Neural cell (in vitro differentiated cells): ENCODE data around the gene FRMD4A. TPM values are rescaled to one million over a fixed set of nuclear protein-coding genes. Genes with fewer than 3 reads are reported as not detected.

Experiments used
- H2AFZ ChIP-seq: fragments of 200-600, 300-800 bp; sonication (generic), shearing (Covaris generic); 2 replicates; pipeline ENCODE4 v1.6.0; 2014; ENCODE audit warnings: low read depth, mild to moderate bottlenecking, antibody characterized with exemption, low read length, moderate library complexity
- H3F3A ChIP-seq: fragments of 200-600 bp; shearing (Covaris generic); 2 replicates; pipeline ENCODE4 v1.6.1; 2016; ENCODE audit warnings: mild to moderate bottlenecking, moderate library complexity, mixed read lengths, antibody characterized with exemption, low read length; ENCODE audit not compliant: insufficient read depth, poor library complexity, severe bottlenecking
- H3K27ac ChIP-seq: fragments of 200-600, 300-800 bp; sonication (generic), shearing (Covaris generic); 2 replicates; pipeline ENCODE4 v1.5.1; 2014; ENCODE audit warnings: mild to moderate bottlenecking, low read length, moderate library complexity
- H3K27me3 ChIP-seq: fragments of 300-800, 200-600 bp; sonication (generic), shearing (Covaris generic); 2 replicates; pipeline ENCODE4 v1.6.0; 2014; ENCODE audit warnings: mild to moderate bottlenecking, low read depth, low read length, moderate library complexity; ENCODE audit not compliant: insufficient read depth
- H3K36me3 ChIP-seq: fragments of 300-800, 200-600 bp; sonication (generic), shearing (Covaris generic); 2 replicates; pipeline ENCODE4 v1.5.1; 2014; ENCODE audit warnings: mild to moderate bottlenecking, antibody characterized with exemption, low read length, moderate library complexity; ENCODE audit not compliant: insufficient read depth
- H3K4me2 ChIP-seq: fragments of 300-800, 200-600 bp; sonication (generic), shearing (Covaris generic); 2 replicates; pipeline ENCODE4 v1.6.0; 2014; ENCODE audit warnings: mild to moderate bottlenecking, low read length
- H3K4me3 ChIP-seq: fragments of 300-800, 200-600 bp; sonication (generic), shearing (Covaris generic); 2 replicates; pipeline ENCODE4 v1.5.1; 2014; ENCODE audit warnings: mild to moderate bottlenecking, low read length, moderate library complexity
- H3K79me2 ChIP-seq: fragments of 200-600 bp; shearing (Covaris generic); replicated peaks from 2 replicates; pipeline ENCODE4 v1.6.0; 2014; ENCODE audit warnings: mild to moderate bottlenecking, low read length, moderate library complexity; ENCODE audit not compliant: insufficient read depth
- H3K9ac ChIP-seq: fragments of 300-800, 200-600 bp; sonication (generic), shearing (Covaris generic); 2 replicates; pipeline ENCODE4 v1.6.1; 2016; ENCODE audit warnings: mild to moderate bottlenecking, low read length, mixed read lengths
- H3K9me2 ChIP-seq: fragments of 200-600 bp; shearing (Covaris generic); 2 replicates; pipeline ENCODE4 v1.6.1; 2016; ENCODE audit warnings: mild to moderate bottlenecking, low read length, mixed read lengths; ENCODE audit not compliant: insufficient read depth
- H3K9me3 ChIP-seq: fragments of 200-600, 300-800 bp; sonication (generic), shearing (Covaris generic); 2 replicates; pipeline ENCODE4 v1.6.1; 2016; ENCODE audit warnings: mild to moderate bottlenecking, mixed run types, low read length, moderate library complexity, mixed read lengths
- H4K20me1 ChIP-seq: fragments of 200-600 bp; shearing (Covaris generic); 2 replicates; pipeline ENCODE4 v1.6.1; 2016; ENCODE audit warnings: mild to moderate bottlenecking, mixed run types; ENCODE audit not compliant: insufficient read depth
- CTCF ChIP-seq: fragments of 450-650 bp; IDR thresholded peaks from 2 replicates; pipeline ENCODE4 v1.5.1; 2014; ENCODE audit warnings: antibody characterized with exemption, mild to moderate bottlenecking, moderate library complexity; ENCODE audit not compliant: poor library complexity, severe bottlenecking
- EP300 ChIP-seq: fragments of 450-650 bp; conservative IDR thresholded peaks from 2 replicates; pipeline ENCODE4 v1.6.1; 2014; ENCODE audit warnings: antibody characterized with exemption, mild to moderate bottlenecking, moderate library complexity; ENCODE audit not compliant: poor library complexity, severe bottlenecking
- EZH2 ChIP-seq: fragments of 200-600, 300-800 bp; shearing (Covaris generic), sonication (generic); IDR thresholded peaks from 2 replicates; pipeline ENCODE4 v1.6.1; 2014; ENCODE audit warnings: antibody characterized with exemption, low read length, borderline replicate concordance, mild to moderate bottlenecking; ENCODE audit not compliant: insufficient read depth, poor library complexity, severe bottlenecking
- MXI1 ChIP-seq: fragments of 450-650 bp; conservative IDR thresholded peaks from 2 replicates; pipeline ENCODE4 v1.6.1; 2014; ENCODE audit warnings: antibody characterized with exemption, mild to moderate bottlenecking; ENCODE audit not compliant: poor library complexity, severe bottlenecking
- POLR2AphosphoS5 ChIP-seq: IDR thresholded peaks from 2 replicates; pipeline ENCODE4 v1.6.1; 2012
- RAD21 ChIP-seq: fragments of 450-650 bp; conservative IDR thresholded peaks from 2 replicates; pipeline ENCODE4 v1.6.1; 2014; ENCODE audit warnings: antibody characterized with exemption, mild to moderate bottlenecking, moderate library complexity
- SMC3 ChIP-seq: fragments of 450-650 bp; conservative IDR thresholded peaks from 2 replicates; pipeline ENCODE4 v1.6.1; 2014; ENCODE audit warnings: antibody characterized with exemption, mild to moderate bottlenecking, moderate library complexity; ENCODE audit not compliant: poor library complexity
- TAF1 ChIP-seq: IDR thresholded peaks from 2 replicates; pipeline ENCODE4 v1.6.1; 2012; ENCODE audit warnings: low read depth
- polyA plus RNA-seq: library from polyadenylated mRNA; depleted of rRNA; stranded (reverse); fragments of >200 nt; gene quantifications from 2 replicates; pipeline ENCODE4 v1.2.3, GENCODE V29; 2014
- TF ChIP-seq, protein P1 (sequence below): IDR thresholded peaks from 2 replicates; pipeline ENCODE4 v1.6.1; 2012; ENCODE audit warnings: borderline replicate concordance

FRMD4A gene
- polyA plus RNA-seq, 1 donor from 2014 or later, result 36.5 TPM

- H2AFZ ChIP-seq, result no peak overlapping the region
- no peaks in the 10 kb centered on the region for H3K9me2 ChIP-seq
- TF ChIP-seq RAD21 (no peak), TAF1 (no peak), EP300 (no peak), POLR2AphosphoS5 (no peak), MXI1 (no peak), CTCF (no peak), SMC3 (no peak), EZH2 (no peak)
- TF ChIP-seq, protein P1, sequence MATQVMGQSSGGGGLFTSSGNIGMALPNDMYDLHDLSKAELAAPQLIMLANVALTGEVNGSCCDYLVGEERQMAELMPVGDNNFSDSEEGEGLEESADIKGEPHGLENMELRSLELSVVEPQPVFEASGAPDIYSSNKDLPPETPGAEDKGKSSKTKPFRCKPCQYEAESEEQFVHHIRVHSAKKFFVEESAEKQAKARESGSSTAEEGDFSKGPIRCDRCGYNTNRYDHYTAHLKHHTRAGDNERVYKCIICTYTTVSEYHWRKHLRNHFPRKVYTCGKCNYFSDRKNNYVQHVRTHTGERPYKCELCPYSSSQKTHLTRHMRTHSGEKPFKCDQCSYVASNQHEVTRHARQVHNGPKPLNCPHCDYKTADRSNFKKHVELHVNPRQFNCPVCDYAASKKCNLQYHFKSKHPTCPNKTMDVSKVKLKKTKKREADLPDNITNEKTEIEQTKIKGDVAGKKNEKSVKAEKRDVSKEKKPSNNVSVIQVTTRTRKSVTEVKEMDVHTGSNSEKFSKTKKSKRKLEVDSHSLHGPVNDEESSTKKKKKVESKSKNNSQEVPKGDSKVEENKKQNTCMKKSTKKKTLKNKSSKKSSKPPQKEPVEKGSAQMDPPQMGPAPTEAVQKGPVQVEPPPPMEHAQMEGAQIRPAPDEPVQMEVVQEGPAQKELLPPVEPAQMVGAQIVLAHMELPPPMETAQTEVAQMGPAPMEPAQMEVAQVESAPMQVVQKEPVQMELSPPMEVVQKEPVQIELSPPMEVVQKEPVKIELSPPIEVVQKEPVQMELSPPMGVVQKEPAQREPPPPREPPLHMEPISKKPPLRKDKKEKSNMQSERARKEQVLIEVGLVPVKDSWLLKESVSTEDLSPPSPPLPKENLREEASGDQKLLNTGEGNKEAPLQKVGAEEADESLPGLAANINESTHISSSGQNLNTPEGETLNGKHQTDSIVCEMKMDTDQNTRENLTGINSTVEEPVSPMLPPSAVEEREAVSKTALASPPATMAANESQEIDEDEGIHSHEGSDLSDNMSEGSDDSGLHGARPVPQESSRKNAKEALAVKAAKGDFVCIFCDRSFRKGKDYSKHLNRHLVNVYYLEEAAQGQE, result no peak
- H3K9ac ChIP-seq, result no peak overlapping the region
- no peaks in the 10 kb centered on the region for H3K9me3 ChIP-seq
- no peak overlapping the region for H3K4me2 ChIP-seq
- no peaks in the 10 kb centered on the region for H3K36me3 ChIP-seq
- H3K79me2 ChIP-seq, result no peaks in the 10 kb centered on the region
- no peaks in the 10 kb centered on the region for H3K27me3 ChIP-seq
- no peaks in the 10 kb centered on the region for H3F3A ChIP-seq
- H3K27ac ChIP-seq, result no peak overlapping the region
- H4K20me1 ChIP-seq, result no peaks in the 10 kb centered on the region
- H3K4me3 ChIP-seq, result no peak overlapping the region
Observed at GRCh38 chr10:13924040-13924725, 406.5 kb downstream of the FRMD4A start.

- Histone ChIP-seq H3K4me3 (no peak overlapping the region), H4K20me1 (no peaks in the 10 kb centered on the region), H3K9me2 (no peaks in the 10 kb centered on the region), H3K9me3 (no peaks in the 10 kb centered on the region), H3K27ac (peak overlapping the region; percentile 19), H2AFZ (no peak overlapping the region), H3K9ac (no peak overlapping the region), H3K79me2 (no peaks in the 10 kb centered on the region), H3K4me2 (no peak overlapping the region), H3F3A (no peaks in the 10 kb centered on the region), H3K36me3 (no peaks in the 10 kb centered on the region), H3K27me3 (no peaks in the 10 kb centered on the region)
- peak; percentile 68 for TF ChIP-seq EP300
- no peak for TF ChIP-seq RAD21
- peak; percentile 44 for TF ChIP-seq POLR2AphosphoS5
Observed at GRCh38 chr10:13922586-13922985, 408.1 kb downstream of the FRMD4A start.
